Measurements from ENCODE around the gene DENND11. TPM values are rescaled to one million over a fixed set of nuclear protein-coding genes. Genes with fewer than 3 reads are reported as not detected.

DENND11 gene
- total RNA-seq, 1 donor from 2014 or later, result 8.5 TPM

DNA sequence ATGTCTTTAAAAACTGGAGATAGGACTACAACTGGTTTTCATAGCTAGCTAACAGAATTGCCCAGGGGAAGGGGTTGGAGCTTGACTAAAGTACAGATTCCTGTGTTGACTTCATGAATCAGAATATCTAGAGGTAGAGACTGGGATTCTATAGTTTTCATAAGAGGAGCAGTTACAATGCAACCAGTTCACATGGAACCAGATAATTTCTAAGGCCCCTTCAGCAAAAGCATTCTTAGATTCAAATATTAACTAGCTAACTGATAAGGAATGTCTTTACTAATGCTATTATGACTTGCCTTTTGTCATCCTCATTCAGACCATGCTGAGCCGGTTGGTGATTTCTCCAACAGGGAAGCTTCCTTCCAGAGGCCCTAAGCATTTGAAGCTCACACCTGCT lies 11.9 kb upstream of the DENND11 start:
- no peaks in the 10 kb centered on the region for H3K9me3 ChIP-seq (replicated peaks)
- no peak for DNase-seq
- no peaks in the 10 kb centered on the region for H3K4me1 ChIP-seq
- no peak overlapping the region for H3K27ac ChIP-seq (replicated peaks)
- TF ChIP-seq, protein P1, sequence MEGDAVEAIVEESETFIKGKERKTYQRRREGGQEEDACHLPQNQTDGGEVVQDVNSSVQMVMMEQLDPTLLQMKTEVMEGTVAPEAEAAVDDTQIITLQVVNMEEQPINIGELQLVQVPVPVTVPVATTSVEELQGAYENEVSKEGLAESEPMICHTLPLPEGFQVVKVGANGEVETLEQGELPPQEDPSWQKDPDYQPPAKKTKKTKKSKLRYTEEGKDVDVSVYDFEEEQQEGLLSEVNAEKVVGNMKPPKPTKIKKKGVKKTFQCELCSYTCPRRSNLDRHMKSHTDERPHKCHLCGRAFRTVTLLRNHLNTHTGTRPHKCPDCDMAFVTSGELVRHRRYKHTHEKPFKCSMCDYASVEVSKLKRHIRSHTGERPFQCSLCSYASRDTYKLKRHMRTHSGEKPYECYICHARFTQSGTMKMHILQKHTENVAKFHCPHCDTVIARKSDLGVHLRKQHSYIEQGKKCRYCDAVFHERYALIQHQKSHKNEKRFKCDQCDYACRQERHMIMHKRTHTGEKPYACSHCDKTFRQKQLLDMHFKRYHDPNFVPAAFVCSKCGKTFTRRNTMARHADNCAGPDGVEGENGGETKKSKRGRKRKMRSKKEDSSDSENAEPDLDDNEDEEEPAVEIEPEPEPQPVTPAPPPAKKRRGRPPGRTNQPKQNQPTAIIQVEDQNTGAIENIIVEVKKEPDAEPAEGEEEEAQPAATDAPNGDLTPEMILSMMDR (IDR thresholded peaks at IDR 0.05; ENCODE audit: borderline replicate concordance), result no peak
- H3K36me3 ChIP-seq, result no peaks in the 10 kb centered on the region
- H3K4me3 ChIP-seq, result no peak overlapping the region
- H3K27me3 ChIP-seq (ENCODE audit: low read depth), result no peaks in the 10 kb centered on the region
- intact Hi-C loops (cut with micrococcal nuclease), result no loop called here

DNA sequence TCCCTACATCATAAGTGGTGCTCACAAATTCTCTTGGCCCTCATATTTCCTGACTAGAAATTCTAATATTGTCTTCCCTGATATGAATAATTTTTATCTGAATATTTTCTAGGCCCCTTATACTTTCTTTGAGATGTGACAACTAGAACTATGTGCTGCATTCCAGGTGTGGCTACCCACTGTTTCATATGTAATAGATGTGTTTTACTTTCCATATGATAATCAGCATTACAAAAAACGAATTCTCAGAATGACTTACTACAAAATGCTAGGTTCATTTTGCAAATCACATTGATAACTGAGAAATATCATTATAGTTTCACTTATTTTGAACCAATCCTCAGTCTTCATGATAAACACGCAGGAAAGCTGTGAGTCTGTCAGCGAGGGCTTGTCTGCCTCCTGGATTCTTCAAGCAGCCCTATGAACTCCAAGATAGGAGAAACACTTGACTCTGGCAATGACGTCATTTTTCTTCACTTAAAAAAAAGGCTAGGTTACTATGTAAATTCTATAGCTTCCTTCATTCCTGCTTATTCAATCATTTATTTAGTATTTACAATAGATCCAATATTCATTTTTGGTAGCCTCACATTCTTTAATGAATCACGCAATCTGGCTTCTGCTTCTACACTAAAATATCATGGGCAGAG lies 10.8 kb upstream of the DENND11 start:
- Histone ChIP-seq H3K4me1 (no peaks in the 10 kb centered on the region), H3K27me3 (ENCODE audit: low read depth) (no peaks in the 10 kb centered on the region), H3K4me3 (no peak overlapping the region), H3K36me3 (no peaks in the 10 kb centered on the region), H3K27ac (replicated peaks) (no peak overlapping the region), H3K9me3 (replicated peaks) (no peaks in the 10 kb centered on the region)
- DNase-seq, result no peak
- intact Hi-C loops (cut with micrococcal nuclease), result no loop called here
- TF ChIP-seq, protein P1 (IDR thresholded peaks at IDR 0.05; ENCODE audit: borderline replicate concordance), result no peak

- intact Hi-C loops (cut with micrococcal nuclease), result no loop called here
- no peaks in the 10 kb centered on the region for H3K36me3 ChIP-seq
- TF ChIP-seq, protein P1 (IDR thresholded peaks at IDR 0.05; ENCODE audit: borderline replicate concordance), result peak; percentile 20
- H3K4me1 ChIP-seq, result no peaks in the 10 kb centered on the region
- no peaks in the 10 kb centered on the region for H3K27me3 ChIP-seq (ENCODE audit: low read depth)
- no peak for DNase-seq
- no peak overlapping the region for H3K4me3 ChIP-seq
- H3K27ac ChIP-seq (replicated peaks), result no peak overlapping the region
- H3K9me3 ChIP-seq (replicated peaks), result no peaks in the 10 kb centered on the region
Measured at GRCh38 chr7:141710301-141710700, 8.3 kb upstream of the DENND11 start.

DNA sequence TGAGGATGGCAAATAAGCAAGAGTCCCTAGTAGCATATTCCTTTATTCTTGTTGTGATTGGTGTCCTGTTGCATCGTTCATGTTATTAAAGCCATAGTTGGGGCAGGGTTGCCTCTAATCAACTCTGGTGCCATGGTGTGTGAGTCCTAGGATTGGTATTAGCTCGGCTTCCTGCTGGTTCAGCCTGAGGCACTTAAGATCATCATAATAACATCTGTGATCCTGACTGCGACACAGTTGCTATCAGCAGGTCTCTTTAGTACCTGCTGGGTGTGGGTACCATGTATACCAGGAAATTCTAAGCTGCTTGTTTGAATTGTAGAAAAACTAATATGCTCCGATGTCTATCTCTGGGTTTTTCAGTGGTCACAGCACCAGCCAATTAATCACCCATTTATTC lies 7.8 kb upstream of the DENND11 start:
- Histone ChIP-seq H3K27me3 (ENCODE audit: low read depth) (no peaks in the 10 kb centered on the region), H3K27ac (replicated peaks) (no peak overlapping the region), H3K36me3 (no peaks in the 10 kb centered on the region), H3K9me3 (replicated peaks) (no peaks in the 10 kb centered on the region), H3K4me3 (no peak overlapping the region), H3K4me1 (no peaks in the 10 kb centered on the region)
- TF ChIP-seq, protein P1 (IDR thresholded peaks at IDR 0.05; ENCODE audit: borderline replicate concordance), result no peak
- intact Hi-C loops (cut with micrococcal nuclease), result no loop called here
- no peak for DNase-seq

DNA sequence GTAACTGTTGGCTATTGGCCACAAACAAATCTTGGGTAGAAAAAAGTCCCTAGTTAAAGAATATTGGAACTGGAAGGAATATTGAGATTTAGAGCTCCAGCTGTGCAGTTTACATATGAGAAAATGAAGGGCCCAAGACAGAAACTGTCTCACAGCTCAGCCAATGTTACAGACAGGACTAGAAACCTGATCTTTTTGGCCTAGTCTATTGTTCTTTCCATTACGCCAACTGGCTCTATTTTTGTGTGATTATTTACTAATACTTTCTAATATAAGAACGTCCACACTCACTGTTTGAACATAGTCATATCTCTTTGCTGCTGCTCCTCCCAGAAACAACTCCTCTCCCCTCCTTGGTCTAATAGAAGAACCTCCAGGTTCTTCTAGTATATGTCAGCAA lies 7.4 kb upstream of the DENND11 start:
- H3K27ac ChIP-seq (replicated peaks), result no peak overlapping the region

More for the DNA sequence above, 7.4 kb upstream of the DENND11 start:
- no peaks in the 10 kb centered on the region for H3K4me1 ChIP-seq
- H3K9me3 ChIP-seq (replicated peaks), result no peaks in the 10 kb centered on the region
- no peaks in the 10 kb centered on the region for H3K27me3 ChIP-seq (ENCODE audit: low read depth)
- intact Hi-C loops (cut with micrococcal nuclease), result no loop called here
- no peak for DNase-seq
- H3K4me3 ChIP-seq, result no peak overlapping the region
- no peaks in the 10 kb centered on the region for H3K36me3 ChIP-seq
- TF ChIP-seq, protein P1 (IDR thresholded peaks at IDR 0.05; ENCODE audit: borderline replicate concordance), result no peak
